Keratinocyte (primary cell): Measurements from ENCODE around the gene MPPED1. TPM values are rescaled to one million over a fixed set of nuclear protein-coding genes. Genes with fewer than 3 reads are reported as not detected.

Experiments
- DNase-seq: peaks from one replicate; pipeline ENCODE4 v3.0.0-alpha.2; 2011; ENCODE audit warnings: low read depth, missing footprints, low spot score
- FAIRE-seq: peaks from 2 replicates; lab custom pipeline; 2011; peaks lifted over from hg19 to GRCh38; lab: Jason Lieb, UNC
- H2AFZ ChIP-seq: 2 replicates; pipeline ENCODE4 v1.6.0; 2012; ENCODE audit warnings: low read length, control low read depth, inconsistent platforms; ENCODE audit not compliant: control insufficient read depth
- H3K27ac ChIP-seq: 2 replicates; pipeline ENCODE4 v1.5.1; 2011; ENCODE audit warnings: low read length; ENCODE audit not compliant: control insufficient read depth, insufficient read depth
- H3K27me3 ChIP-seq: 3 replicates; pipeline ENCODE4 v1.6.0; 2011; ENCODE audit warnings: low read length; ENCODE audit not compliant: control insufficient read depth, insufficient read depth; ENCODE audit errors: extremely low read depth
- H3K36me3 ChIP-seq, 2 experiments: 2 replicates in 1 of 2; 3 replicates in 1 of 2; pipeline ENCODE4 v1.5.1; 2011; ENCODE audit warnings: low read length in 2 of 2, mild to moderate bottlenecking in 1 of 2; ENCODE audit not compliant: control insufficient read depth in 2 of 2, insufficient read depth in 2 of 2; ENCODE audit errors: extremely low read depth in 1 of 2
- H3K4me1 ChIP-seq: 3 replicates; pipeline ENCODE4 v1.5.1; 2011; ENCODE audit warnings: low read length; ENCODE audit not compliant: control insufficient read depth, insufficient read depth; ENCODE audit errors: extremely low read depth
- H3K4me2 ChIP-seq: 3 replicates; pipeline ENCODE4 v1.6.0; 2011; ENCODE audit warnings: low read depth, low read length; ENCODE audit not compliant: control insufficient read depth, insufficient read depth; ENCODE audit errors: extremely low read depth
- H3K4me3 ChIP-seq, 3 experiments: fragments of 200-600 bp in 1 of 3; sonication (generic) in 1 of 3; 2 replicates in 2 of 3; 3 replicates in 1 of 3; pipeline ENCODE4 v1.5.1; 2011 to 2016; ENCODE audit warnings: low read length in 3 of 3, mild to moderate bottlenecking in 3 of 3, control low read depth in 2 of 3, inconsistent platforms in 1 of 3, low read depth in 1 of 3, mixed read lengths in 1 of 3, mixed run types in 1 of 3, moderate library complexity in 1 of 3; ENCODE audit not compliant: control insufficient read depth in 2 of 3, insufficient read depth in 2 of 3; ENCODE audit errors: extremely low read depth in 1 of 3
- H3K79me2 ChIP-seq: 2 replicates; pipeline ENCODE4 v1.6.0; 2012; ENCODE audit warnings: low read length; ENCODE audit not compliant: control insufficient read depth, insufficient read depth
- H3K9ac ChIP-seq: 3 replicates; pipeline ENCODE4 v1.6.0; 2011; ENCODE audit warnings: low read length; ENCODE audit not compliant: control insufficient read depth, insufficient read depth; ENCODE audit errors: extremely low read depth
- H3K9me1 ChIP-seq: 3 replicates; pipeline ENCODE4 v1.6.0; 2011; ENCODE audit warnings: low read length; ENCODE audit not compliant: control insufficient read depth, insufficient read depth; ENCODE audit errors: extremely low read depth
- H3K9me3 ChIP-seq: 2 replicates; pipeline ENCODE4 v1.5.1; 2012; ENCODE audit warnings: low read depth, low read length; ENCODE audit not compliant: control insufficient read depth
- H4K20me1 ChIP-seq: 3 replicates; pipeline ENCODE4 v1.6.0; 2011; ENCODE audit warnings: low read length; ENCODE audit not compliant: control insufficient read depth, insufficient read depth; ENCODE audit errors: extremely low read depth
- CTCF ChIP-seq, 3 experiments: IDR thresholded peaks in 1 of 3; conservative IDR thresholded peaks in 1 of 3; optimal IDR thresholded peaks in 1 of 3; 2 replicates in 2 of 3; 3 replicates in 1 of 3; pipeline versions ENCODE3 to v1.5.1; 2011; ENCODE audit warnings: low read length in 3 of 3, mild to moderate bottlenecking in 3 of 3, moderate library complexity in 2 of 3, control low read depth in 1 of 3, inconsistent platforms in 1 of 3; ENCODE audit not compliant: insufficient read depth in 2 of 3; ENCODE audit errors: extremely low read depth in 1 of 3
- EZH2 ChIP-seq: IDR thresholded peaks from one replicate; pipeline ENCODE4 v1.6.1; 2012; ENCODE audit warnings: inconsistent platforms, mild to moderate bottlenecking, low read length, moderate library complexity
- dilution Hi-C: fragments of 300-500 bp; cut with MboI; formaldehyde crosslinking; loops from one replicate; pipeline ENCODE4 v1.7.0; 2020; ENCODE audit warnings: low sequenced_read_pairs; ENCODE audit not compliant: extremely low pct_ligation_motif_present
- polyA plus RNA-seq, 5 experiments: library from polyadenylated mRNA; depleted of rRNA in 3 of 5; stranded (reverse) in 3 of 5; stranded (forward) in 1 of 5; unstranded in 1 of 5; fragments of >200 nt; gene quantifications; 1 replicate in 1 of 5; 2 replicates in 3 of 5; 3 replicates in 1 of 5; pipeline versions ENCODE4 v1.2.1 to v1.2.3, GENCODE V29; 2011 to 2012; ENCODE audit warnings: missing spikeins in 2 of 5, low read depth in 1 of 5, low replicate concordance in 1 of 5

The MPPED1 gene
- polyA plus RNA-seq, 1 donor (not counting 4 experiments of a cell fraction or from before 2014, with no cell fraction given), result not detected

- no peaks in the 10 kb centered on the region for H3K9me3 ChIP-seq
- no peak overlapping the region for H2AFZ ChIP-seq
- peaks cover 64% of the 10 kb centered on the region for H3K27me3 ChIP-seq
- no peaks in the 10 kb centered on the region for H3K79me2 ChIP-seq
- H3K4me2 ChIP-seq, result no peak overlapping the region
- no peaks in the 10 kb centered on the region for H3K4me1 ChIP-seq
- dilution Hi-C loops, result no loop called here
- H3K4me3 ChIP-seq, result no peak overlapping the region
- H4K20me1 ChIP-seq, result peaks cover 2% of the 10 kb centered on the region
- TF ChIP-seq EZH2 (no peak), CTCF (optimal IDR thresholded peaks at IDR 0.05 in 1 of 3, IDR thresholded peaks at IDR 0.05 in 1 of 3, conservative IDR thresholded peaks at IDR 0.05 in 1 of 3; ENCODE audit: extremely low read depth in 1 of 3, insufficient read depth in 2 of 3, low read length in 3 of 3) (no peak)
- no peaks in the 10 kb centered on the region for H3K36me3 ChIP-seq
- no peak overlapping the region for H3K9ac ChIP-seq
- H3K27ac ChIP-seq, result no peak overlapping the region
- FAIRE-seq, result no peak
- DNase-seq, result no peak
- no peaks in the 10 kb centered on the region for H3K9me1 ChIP-seq
These were observed 9.3 kb downstream of the MPPED1 start for GRCh38 chr22:43421046-43421665.

- TF ChIP-seq EZH2, result no peak
- TF ChIP-seq CTCF (optimal IDR thresholded peaks at IDR 0.05 in 1 of 3, IDR thresholded peaks at IDR 0.05 in 1 of 3, conservative IDR thresholded peaks at IDR 0.05 in 1 of 3; ENCODE audit: extremely low read depth in 1 of 3, insufficient read depth in 2 of 3, low read length in 3 of 3), result no peak
- no peak overlapping the region for H2AFZ ChIP-seq
- no peak overlapping the region for H3K4me3 ChIP-seq
- no peaks in the 10 kb centered on the region for H3K9me1 ChIP-seq
- dilution Hi-C loops, result no loop called here
- FAIRE-seq (no peak), DNase-seq (no peak)
- H3K27ac ChIP-seq, result no peak overlapping the region
- H4K20me1 ChIP-seq, result peaks cover 4% of the 10 kb centered on the region
- no peaks in the 10 kb centered on the region for H3K4me1 ChIP-seq
- H3K79me2 ChIP-seq, result no peaks in the 10 kb centered on the region
- peaks cover 71% of the 10 kb centered on the region for H3K27me3 ChIP-seq
- H3K9me3 ChIP-seq, result no peaks in the 10 kb centered on the region
- H3K4me2 ChIP-seq, result no peak overlapping the region
- H3K36me3 ChIP-seq, result no peaks in the 10 kb centered on the region
- no peak overlapping the region for H3K9ac ChIP-seq
These were observed 10.3 kb downstream of the MPPED1 start for GRCh38 chr22:43421914-43422615.
